Measurements from ENCODE around the gene KMT2E. TPM values are rescaled to one million over a fixed set of nuclear protein-coding genes. Genes with fewer than 3 reads are reported as not detected.

Gene KMT2E
- total and polyA plus RNA-seq, 2 donors (not counting 3 experiments of a cell fraction or from before 2014, with no cell fraction given) = 19.0 to 74.8 TPM

DNA sequence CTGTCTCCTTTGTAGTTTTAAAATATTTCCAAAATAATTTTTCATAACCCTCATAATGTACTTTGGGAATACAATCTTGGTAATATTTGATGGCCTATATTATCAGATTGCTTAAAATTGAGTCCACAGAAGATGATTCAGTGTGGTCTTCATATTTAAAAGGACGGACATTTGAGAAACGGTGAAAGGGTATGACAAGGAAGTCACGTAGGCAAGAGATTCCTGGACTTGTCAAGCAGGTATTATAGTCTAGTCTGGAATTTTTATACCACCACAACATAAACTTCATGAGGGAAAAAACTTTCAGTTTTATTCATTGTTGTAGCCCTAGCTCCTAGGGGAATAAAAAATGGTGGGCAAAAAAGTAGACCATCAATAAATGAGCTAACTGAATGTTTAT is 82.3 kb downstream of the KMT2E start:
- intact Hi-C loops (cut with micrococcal nuclease) (loop anchor here (5.0 kb wide), 2 partner anchors 79 to 149 kb away; no protein-coding TSS in a partner anchor), dilution Hi-C loops (cut with MboI; ENCODE audit: extremely low pct_ligation_motif_present, low sequenced_read_pairs) (no loop called here)
- no peaks in the 10 kb centered on the region for H3K9me3 ChIP-seq (replicated peaks; ENCODE audit: control insufficient read depth, insufficient read depth, low read length)
- peaks cover 12% of the 10 kb centered on the region for H3K79me2 ChIP-seq (ENCODE audit: control insufficient read depth, insufficient read depth, low read length)
- H3K27me3 ChIP-seq (ENCODE audit: control insufficient read depth in 2 of 2, insufficient read depth in 2 of 2, low read length in 2 of 2) = no peaks in the 10 kb centered on the region
- H3K4me3 ChIP-seq (replicated peaks in 1 of 3; ENCODE audit: insufficient read depth in 1 of 3, low read depth in 1 of 3, low read length in 3 of 3) = no peak overlapping the region
- TF ChIP-seq GATA2 (IDR thresholded peaks at IDR 0.05; ENCODE audit: insufficient read depth, insufficient read length, low read depth, low read length) (no peak), POLR2A (IDR thresholded peaks at IDR 0.05; ENCODE audit: low read depth, low read length) (no peak), POLR2AphosphoS5 (IDR thresholded peaks at IDR 0.05; ENCODE audit: insufficient read depth, low read depth, low read length) (no peak), EZH2 (IDR thresholded peaks at IDR 0.05; ENCODE audit: borderline replicate concordance, low read depth, low read length, severe bottlenecking) (no peak), MYC (IDR thresholded peaks at IDR 0.05; ENCODE audit: low read depth, low read length) (no peak), FOS (IDR thresholded peaks at IDR 0.05; ENCODE audit: borderline replicate concordance, insufficient read depth, low read length) (no peak), JUN (IDR thresholded peaks at IDR 0.05; ENCODE audit: borderline replicate concordance, insufficient read depth, insufficient read length, low read depth) (no peak)
- TF ChIP-seq, protein P1, sequence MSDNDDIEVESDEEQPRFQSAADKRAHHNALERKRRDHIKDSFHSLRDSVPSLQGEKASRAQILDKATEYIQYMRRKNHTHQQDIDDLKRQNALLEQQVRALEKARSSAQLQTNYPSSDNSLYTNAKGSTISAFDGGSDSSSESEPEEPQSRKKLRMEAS (IDR thresholded peaks at IDR 0.05; ENCODE audit: insufficient read depth, insufficient read length) = no peak
- TF ChIP-seq, protein P2, sequence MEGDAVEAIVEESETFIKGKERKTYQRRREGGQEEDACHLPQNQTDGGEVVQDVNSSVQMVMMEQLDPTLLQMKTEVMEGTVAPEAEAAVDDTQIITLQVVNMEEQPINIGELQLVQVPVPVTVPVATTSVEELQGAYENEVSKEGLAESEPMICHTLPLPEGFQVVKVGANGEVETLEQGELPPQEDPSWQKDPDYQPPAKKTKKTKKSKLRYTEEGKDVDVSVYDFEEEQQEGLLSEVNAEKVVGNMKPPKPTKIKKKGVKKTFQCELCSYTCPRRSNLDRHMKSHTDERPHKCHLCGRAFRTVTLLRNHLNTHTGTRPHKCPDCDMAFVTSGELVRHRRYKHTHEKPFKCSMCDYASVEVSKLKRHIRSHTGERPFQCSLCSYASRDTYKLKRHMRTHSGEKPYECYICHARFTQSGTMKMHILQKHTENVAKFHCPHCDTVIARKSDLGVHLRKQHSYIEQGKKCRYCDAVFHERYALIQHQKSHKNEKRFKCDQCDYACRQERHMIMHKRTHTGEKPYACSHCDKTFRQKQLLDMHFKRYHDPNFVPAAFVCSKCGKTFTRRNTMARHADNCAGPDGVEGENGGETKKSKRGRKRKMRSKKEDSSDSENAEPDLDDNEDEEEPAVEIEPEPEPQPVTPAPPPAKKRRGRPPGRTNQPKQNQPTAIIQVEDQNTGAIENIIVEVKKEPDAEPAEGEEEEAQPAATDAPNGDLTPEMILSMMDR (IDR thresholded peaks at IDR 0.05; ENCODE audit: extremely low read depth in 1 of 2, insufficient read depth in 1 of 2, low read depth in 1 of 2, low read length in 2 of 2) = no peak
- DNase-seq (ENCODE audit: low read depth, low spot score) (no peak), FAIRE-seq (no peak)
- H4K20me1 ChIP-seq (replicated peaks; ENCODE audit: control insufficient read depth, extremely low read depth, insufficient read depth, low read length) = no peaks in the 10 kb centered on the region
- peak overlapping the region; percentile 5 for H3K27ac ChIP-seq (ENCODE audit: insufficient read depth, low read depth, low read length)
- H3K9ac ChIP-seq (replicated peaks; ENCODE audit: extremely low read depth, insufficient read depth, low read length) = no peak overlapping the region
- no peak overlapping the region for H3K4me2 ChIP-seq (ENCODE audit: insufficient read depth, low read length)
- H3K4me1 ChIP-seq (ENCODE audit: control insufficient read depth, extremely low read depth, insufficient read depth, low read length) = peaks cover 24% of the 10 kb centered on the region
- no peak overlapping the region for H2AFZ ChIP-seq (ENCODE audit: low read depth, low read length)
- peaks cover 6 to 9% of the 10 kb centered on the region in 2 experiments for H3K36me3 ChIP-seq (ENCODE audit: control insufficient read depth in 2 of 2, extremely low read depth in 1 of 2, insufficient read depth in 2 of 2, low read length in 2 of 2)
- H3K9me1 ChIP-seq (replicated peaks; ENCODE audit: control insufficient read depth, extremely low read depth, insufficient read depth, low read length) = no peaks in the 10 kb centered on the region
- no TSS peak for BruUV-seq (replicated peaks)
- CTCF ChIA-PET = no interaction called here
- POLR2A ChIA-PET = no interaction called here

Measured in endothelial cell of umbilical vein (primary cell).